K562 (cell line): Measurements from ENCODE around the gene TREX2. TPM values are rescaled to one million over a fixed set of nuclear protein-coding genes. Genes with fewer than 3 reads are reported as not detected.

Experiments
- ATAC-seq: fragments of 200-7000 bp; cut with Tn5 transposase; 3 replicates; pipeline ENCODE4 v1.9.1; 2020; ENCODE audit warnings: moderate library complexity
- BruUV-seq: library from RNA; stranded (reverse); fragments of 400-500 nt; replicated peaks from 2 replicates; lab custom pipeline; 2021; lab: Mats Ljungman, UMichigan
- CTCF ChIA-PET: fragments of 300-600 bp; formaldehyde crosslinking; extraction: SDS; loops from one replicate; lab custom pipeline; 2021; ENCODE audit warnings: low intra/inter-chr PET ratio; lab: Yijun Ruan, JAX
- POLR2A ChIA-PET: fragments of 300-600, 350-650 bp; sonication (Branson Sonifier 250); formaldehyde crosslinking; extraction: SDS; loops from one replicate; lab custom pipeline; 2021; ENCODE audit warnings: antibody characterized with exemption, inconsistent platforms; lab: Yijun Ruan, JAX
- DNase-seq, 4 experiments: peaks; one replicate each; pipeline versions ENCODE4 v3.0.0 to v3.0.0-alpha.2; 2011 to 2018; ENCODE audit warnings: low spot score in 3 of 4, mixed read lengths in 3 of 4; ENCODE audit errors: extremely low read depth in 1 of 4
- FAIRE-seq: peaks from 2 replicates; lab custom pipeline; 2011; peaks lifted over from hg19 to GRCh38; lab: Jason Lieb, UNC
- H2AFZ ChIP-seq: 2 replicates; pipeline ENCODE4 v1.6.0; 2011; ENCODE audit warnings: low read depth, low read length, control low read depth, inconsistent platforms
- H3K27ac ChIP-seq: fragments of 200-600 bp; 3 replicates; pipeline ENCODE4 v1.8.0; 2011; ENCODE audit warnings: low read depth, mild to moderate bottlenecking, control low read depth, inconsistent platforms, low read length, moderate library complexity, mixed read lengths; ENCODE audit errors: extremely low read depth
- H3K27me3 ChIP-seq, 2 experiments: fragments of 300-600 bp in 1 of 2; 2 replicates in 1 of 2; 3 replicates in 1 of 2; pipeline versions ENCODE4 v1.6.0 to v1.8.0; 2011; ENCODE audit warnings: inconsistent platforms in 2 of 2, low read length in 2 of 2, mild to moderate bottlenecking in 1 of 2, mixed read lengths in 1 of 2, moderate library complexity in 1 of 2; ENCODE audit not compliant: control insufficient read depth in 2 of 2, insufficient read depth in 2 of 2
- H3K36me3 ChIP-seq: fragments of 300-600 bp; 3 replicates; pipeline ENCODE4 v1.8.0; 2011; ENCODE audit warnings: mild to moderate bottlenecking, low read length, inconsistent platforms; ENCODE audit not compliant: control insufficient read depth, insufficient read depth
- H3K4me1 ChIP-seq, 2 experiments: fragments of 200-600 bp in 1 of 2; replicated peaks in 1 of 2; 2 replicates in 1 of 2; 3 replicates in 1 of 2; pipeline versions ENCODE4 v1.5.1 to v1.8.0; 2011; ENCODE audit warnings: inconsistent platforms in 2 of 2, low read length in 2 of 2, mild to moderate bottlenecking in 1 of 2, mixed read lengths in 1 of 2, moderate library complexity in 1 of 2; ENCODE audit not compliant: control insufficient read depth in 2 of 2, insufficient read depth in 2 of 2
- H3K4me2 ChIP-seq: 2 replicates; pipeline ENCODE4 v1.6.1; 2011; ENCODE audit warnings: low read length, control low read depth, inconsistent platforms, mixed read lengths; ENCODE audit not compliant: insufficient read depth
- H3K4me3 ChIP-seq: fragments of 200-600 bp; sonication (generic), shearing (Covaris generic); 2 replicates; pipeline ENCODE4 v1.5.1; 2016; ENCODE audit warnings: control low read depth, inconsistent platforms
- H3K79me2 ChIP-seq: fragments of 200-600 bp; 3 replicates; pipeline ENCODE4 v1.8.0; 2011; ENCODE audit warnings: low read length, inconsistent platforms; ENCODE audit not compliant: control insufficient read depth, insufficient read depth
- H3K9ac ChIP-seq, 2 experiments: 2 replicates each; pipeline versions ENCODE4 v1.6.0 to v1.6.1; 2011; ENCODE audit warnings: low read depth in 2 of 2, low read length in 2 of 2, control low read depth in 1 of 2, inconsistent platforms in 1 of 2, mild to moderate bottlenecking in 1 of 2, mixed read lengths in 1 of 2; ENCODE audit not compliant: insufficient read depth in 1 of 2
- H3K9me1 ChIP-seq: one replicate; pipeline ENCODE4 v1.6.0; 2011; ENCODE audit warnings: inconsistent platforms, mild to moderate bottlenecking, low read length, moderate library complexity; ENCODE audit not compliant: control insufficient read depth, insufficient read depth
- H3K9me3 ChIP-seq: replicated peaks from 2 replicates; pipeline ENCODE4 v1.5.1; 2011; ENCODE audit warnings: low read depth, low read length, inconsistent platforms; ENCODE audit not compliant: control insufficient read depth, insufficient read depth
- H4K20me1 ChIP-seq: replicated peaks from 2 replicates; pipeline ENCODE4 v1.6.1; 2011; ENCODE audit warnings: low read length, inconsistent platforms, mixed read lengths; ENCODE audit not compliant: control insufficient read depth, insufficient read depth
- HEY1 ChIP-seq: fragments of 250-450 bp; sonication (Bioruptor Pico); IDR thresholded peaks from 2 replicates; pipeline ENCODE4 v1.5.0; 2020; ENCODE audit warnings: mild to moderate bottlenecking, moderate library complexity, borderline replicate concordance
- HNRNPLL ChIP-seq: fragments of 200-400 bp; formaldehyde crosslinking; IDR thresholded peaks from 2 replicates; pipeline ENCODE4 v1.6.1; 2017; ENCODE audit warnings: low read length, low read depth, mild to moderate bottlenecking; ENCODE audit not compliant: poor library complexity, severe bottlenecking
- NCOA6 ChIP-seq: fragments of 450-650 bp; IDR thresholded peaks from 2 replicates; pipeline ENCODE4 v1.6.1; 2017; ENCODE audit warnings: mild to moderate bottlenecking
- NR2C2 ChIP-seq, 2 experiments: fragments of 200-800 bp in 1 of 2; sonication (Bioruptor generic) in 1 of 2; sonication (generic) in 1 of 2; formaldehyde crosslinking in 1 of 2; IDR thresholded peaks; 2 replicates each; pipeline versions ENCODE4 v1.6.1 to v1.8.0; 2016 to 2022; ENCODE audit warnings: mild to moderate bottlenecking in 1 of 2, missing compliant biosample characterization in 1 of 2, missing genetic modification characterization in 1 of 2, missing genetic modification reagents in 1 of 2
- SMAD1 ChIP-seq: fragments of 150-350 bp; IDR thresholded peaks from 2 replicates; pipeline ENCODE4 v1.6.1; 2014; ENCODE audit warnings: low read length, low read depth; ENCODE audit not compliant: partially characterized antibody
- SMC3 ChIP-seq: conservative IDR thresholded peaks from 2 replicates; pipeline ENCODE4 v1.6.1; 2011; ENCODE audit warnings: low read depth, low read length, improper control_type of control experiment; ENCODE audit not compliant: insufficient read depth
- U2AF1 ChIP-seq: fragments of 200-400 bp; formaldehyde crosslinking; optimal IDR thresholded peaks from 2 replicates; pipeline ENCODE3; 2017; ENCODE audit warnings: mild to moderate bottlenecking, low read depth, low read length, moderate library complexity
- WGBS: fragments of 100-300 bp; shearing (Covaris generic); methylation state at CpG from one replicate; pipeline ENCODE4 v1.1.6; 2016; ENCODE audit warnings: low coverage, mixed read lengths; ENCODE audit not compliant: insufficient coverage; ENCODE audit errors: missing lambda C conversion rate; 5-methylcytosine and 5-hydroxymethylcytosine counted together
- in situ Hi-C: fragments of 300-500 bp; cut with MboI; formaldehyde crosslinking; loops from 4 replicates; pipeline ENCODE4 v1.15.0; 2018; ENCODE audit warnings: inconsistent platforms, mixed read lengths
- intact Hi-C: fragments of 100-400 bp; cut with micrococcal nuclease; formaldehyde crosslinking; loops from 2 replicates; pipeline ENCODE4 v1.14.2; 2022
- polyA plus RNA-seq, 8 experiments: library from polyadenylated mRNA; depleted of rRNA in 4 of 8; stranded (reverse) in 5 of 8; unstranded in 3 of 8; fragments of >200 nt; fragmentation: Nextera tagmentation in 2 of 8; fragmentation: Illumina TruSeq in 1 of 8; extraction: Ambion mirVana in 2 of 8; extraction: Trizol in 1 of 8; gene quantifications; 2 replicates each; pipeline versions ENCODE4 v1.2.1 to v1.2.3, GENCODE V29; 2011 to 2014; ENCODE audit warnings: inconsistent platforms in 1 of 8, missing spikeins in 1 of 8
- total RNA-seq, 7 experiments: library from RNA; depleted of rRNA in 6 of 7; stranded (reverse); fragments of >200 nt in 6 of 7; fragmentation: Illumina TruSeq in 2 of 7; extraction: Trizol in 2 of 7; gene quantifications; 2 replicates each; pipeline versions ENCODE4 v1.2.1 to v1.2.3, GENCODE V29; 2011 to 2021; ENCODE audit warnings: low replicate concordance in 1 of 7
- TF ChIP-seq, protein P1 (sequence below), 2 experiments: IDR thresholded peaks in 1 of 2; conservative IDR thresholded peaks in 1 of 2; 2 replicates each; pipeline ENCODE4 v1.6.1; 2016; ENCODE audit warnings: low read depth in 2 of 2, mild to moderate bottlenecking in 1 of 2, missing compliant biosample characterization in 1 of 2, missing genetic modification characterization in 1 of 2, moderate library complexity in 1 of 2
- TF ChIP-seq, protein P2 (sequence below): fragments of 250-450 bp; sonication (Bioruptor Pico); IDR thresholded peaks from 2 replicates; pipeline ENCODE4 v1.4.0; 2020; ENCODE audit warnings: mild to moderate bottlenecking
- TF ChIP-seq, protein P3 (sequence below): fragments of 450-650 bp; formaldehyde crosslinking; IDR thresholded peaks from 2 replicates; pipeline ENCODE4 v1.4.0; 2020; ENCODE audit warnings: mild to moderate bottlenecking, mixed read lengths

Gene TREX2
- total and polyA plus RNA-seq, 9 of the 15 experiments (the other 6 are each of a cell fraction or from before 2014, with no cell fraction given), result 0.07 to 1.5 (median 0.33) TPM; not detected in 2

DNA sequence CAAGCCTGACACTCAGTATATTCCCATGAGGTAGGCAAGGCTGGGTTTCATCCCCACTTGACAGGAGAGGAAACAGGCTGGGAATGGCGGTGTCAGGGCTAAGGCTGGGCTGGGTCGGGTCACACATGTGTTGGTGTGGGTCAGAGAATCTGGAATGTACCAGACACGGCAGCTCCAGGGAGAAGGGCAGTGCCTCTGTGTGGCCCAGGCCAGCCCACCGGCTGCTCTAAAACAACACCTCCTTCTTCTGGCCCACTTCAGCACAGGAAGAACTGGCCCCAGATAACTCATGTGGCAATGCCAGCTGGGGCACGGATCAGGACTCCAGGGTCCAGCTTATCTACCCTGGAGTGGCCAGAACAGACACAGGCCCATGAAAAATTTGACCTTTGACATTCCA, 18.3 kb upstream of the TREX2 start:
- in situ Hi-C loops (no loop called here), intact Hi-C loops (no loop called here)
- H3K79me2 ChIP-seq, result peaks cover 17% of the 10 kb centered on the region
- no peaks in the 10 kb centered on the region for H3K27me3 ChIP-seq
- ATAC-seq, result no peak
- peaks cover 0 to 13% of the 10 kb centered on the region in 2 experiments; a peak in 2 of 5 replicates for H3K4me1 ChIP-seq
- H2AFZ ChIP-seq, result no peak overlapping the region
- H3K4me2 ChIP-seq, result no peak overlapping the region
- TF ChIP-seq U2AF1, result no peak
- TF ChIP-seq, protein P1, sequence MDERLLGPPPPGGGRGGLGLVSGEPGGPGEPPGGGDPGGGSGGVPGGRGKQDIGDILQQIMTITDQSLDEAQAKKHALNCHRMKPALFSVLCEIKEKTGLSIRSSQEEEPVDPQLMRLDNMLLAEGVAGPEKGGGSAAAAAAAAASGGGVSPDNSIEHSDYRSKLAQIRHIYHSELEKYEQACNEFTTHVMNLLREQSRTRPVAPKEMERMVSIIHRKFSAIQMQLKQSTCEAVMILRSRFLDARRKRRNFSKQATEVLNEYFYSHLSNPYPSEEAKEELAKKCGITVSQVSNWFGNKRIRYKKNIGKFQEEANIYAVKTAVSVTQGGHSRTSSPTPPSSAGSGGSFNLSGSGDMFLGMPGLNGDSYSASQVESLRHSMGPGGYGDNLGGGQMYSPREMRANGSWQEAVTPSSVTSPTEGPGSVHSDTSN (CRISPR knock-in tag; IDR thresholded peaks at IDR 0.05; ENCODE audit: low read depth), result no peak
- TF ChIP-seq, protein P1 (tag; conservative IDR thresholded peaks at IDR 0.05; ENCODE audit: low read depth), result no peak
- TF ChIP-seq, protein P2, sequence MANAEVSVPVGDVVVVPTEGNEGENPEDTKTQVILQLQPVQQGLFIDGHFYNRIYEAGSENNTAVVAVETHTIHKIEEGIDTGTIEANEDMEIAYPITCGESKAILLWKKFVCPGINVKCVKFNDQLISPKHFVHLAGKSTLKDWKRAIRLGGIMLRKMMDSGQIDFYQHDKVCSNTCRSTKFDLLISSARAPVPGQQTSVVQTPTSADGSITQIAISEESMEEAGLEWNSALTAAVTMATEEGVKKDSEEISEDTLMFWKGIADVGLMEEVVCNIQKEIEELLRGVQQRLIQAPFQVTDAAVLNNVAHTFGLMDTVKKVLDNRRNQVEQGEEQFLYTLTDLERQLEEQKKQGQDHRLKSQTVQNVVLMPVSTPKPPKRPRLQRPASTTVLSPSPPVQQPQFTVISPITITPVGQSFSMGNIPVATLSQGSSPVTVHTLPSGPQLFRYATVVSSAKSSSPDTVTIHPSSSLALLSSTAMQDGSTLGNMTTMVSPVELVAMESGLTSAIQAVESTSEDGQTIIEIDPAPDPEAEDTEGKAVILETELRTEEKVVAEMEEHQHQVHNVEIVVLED, result no peak
- no peak for TF ChIP-seq HNRNPLL
- TF ChIP-seq, protein P3, sequence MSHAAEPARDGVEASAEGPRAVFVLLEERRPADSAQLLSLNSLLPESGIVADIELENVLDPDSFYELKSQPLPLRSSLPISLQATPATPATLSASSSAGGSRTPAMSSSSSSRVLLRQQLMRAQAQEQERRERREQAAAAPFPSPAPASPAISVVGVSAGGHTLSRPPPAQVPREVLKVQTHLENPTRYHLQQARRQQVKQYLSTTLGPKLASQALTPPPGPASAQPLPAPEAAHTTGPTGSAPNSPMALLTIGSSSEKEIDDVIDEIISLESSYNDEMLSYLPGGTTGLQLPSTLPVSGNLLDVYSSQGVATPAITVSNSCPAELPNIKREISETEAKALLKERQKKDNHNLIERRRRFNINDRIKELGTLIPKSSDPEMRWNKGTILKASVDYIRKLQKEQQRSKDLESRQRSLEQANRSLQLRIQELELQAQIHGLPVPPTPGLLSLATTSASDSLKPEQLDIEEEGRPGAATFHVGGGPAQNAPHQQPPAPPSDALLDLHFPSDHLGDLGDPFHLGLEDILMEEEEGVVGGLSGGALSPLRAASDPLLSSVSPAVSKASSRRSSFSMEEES (CRISPR knock-in tag), result no peak
- no peak for TF ChIP-seq NCOA6
- no peak for TF ChIP-seq HEY1 (CRISPR knock-in tag)
- no peak for TF ChIP-seq SMC3
- TF ChIP-seq NR2C2 (CRISPR knock-in tag; IDR thresholded peaks at IDR 0.05), result no peak
- no peak for TF ChIP-seq NR2C2 (tag; IDR thresholded peaks at IDR 0.05)
- TF ChIP-seq SMAD1, result no peak
- 80% methylated on average over 5 of the region's 5 CpGs for WGBS
- no peak overlapping the region for H3K4me3 ChIP-seq
- H3K9me3 ChIP-seq, result no peaks in the 10 kb centered on the region
- H3K27ac ChIP-seq, result no peak overlapping the region
- no peak for FAIRE-seq
- H3K9me1 ChIP-seq, result peaks cover 3% of the 10 kb centered on the region
- H3K9ac ChIP-seq, result no peak overlapping the region; a peak in 1 of 4 replicates
- H3K36me3 ChIP-seq, result peaks cover 92% of the 10 kb centered on the region
- ChIA-PET POLR2A (interaction anchor here (1.1 kb wide), 1 partner anchor 13 kb away, joined by 3 read pairs; no protein-coding TSS in a partner anchor), CTCF (no interaction called here)
- no peak for DNase-seq
- BruUV-seq, result no TSS peak
- H4K20me1 ChIP-seq, result peaks cover 11% of the 10 kb centered on the region; the same call in 1 of the 2 replicates
